Measurements from ENCODE around the gene TMEM131. TPM values are rescaled to one million over a fixed set of nuclear protein-coding genes. Genes with fewer than 3 reads are reported as not detected.
"Not testable (repeated sequence)": the region's sequence is repeated elsewhere in the genome, so short reads cannot be mapped to it uniquely, and the experiment has no call there.

Gene TMEM131
- total RNA-seq, 4 donors from 2014 or later = 24.1 to 44.6 (median 34.4) TPM

DNA sequence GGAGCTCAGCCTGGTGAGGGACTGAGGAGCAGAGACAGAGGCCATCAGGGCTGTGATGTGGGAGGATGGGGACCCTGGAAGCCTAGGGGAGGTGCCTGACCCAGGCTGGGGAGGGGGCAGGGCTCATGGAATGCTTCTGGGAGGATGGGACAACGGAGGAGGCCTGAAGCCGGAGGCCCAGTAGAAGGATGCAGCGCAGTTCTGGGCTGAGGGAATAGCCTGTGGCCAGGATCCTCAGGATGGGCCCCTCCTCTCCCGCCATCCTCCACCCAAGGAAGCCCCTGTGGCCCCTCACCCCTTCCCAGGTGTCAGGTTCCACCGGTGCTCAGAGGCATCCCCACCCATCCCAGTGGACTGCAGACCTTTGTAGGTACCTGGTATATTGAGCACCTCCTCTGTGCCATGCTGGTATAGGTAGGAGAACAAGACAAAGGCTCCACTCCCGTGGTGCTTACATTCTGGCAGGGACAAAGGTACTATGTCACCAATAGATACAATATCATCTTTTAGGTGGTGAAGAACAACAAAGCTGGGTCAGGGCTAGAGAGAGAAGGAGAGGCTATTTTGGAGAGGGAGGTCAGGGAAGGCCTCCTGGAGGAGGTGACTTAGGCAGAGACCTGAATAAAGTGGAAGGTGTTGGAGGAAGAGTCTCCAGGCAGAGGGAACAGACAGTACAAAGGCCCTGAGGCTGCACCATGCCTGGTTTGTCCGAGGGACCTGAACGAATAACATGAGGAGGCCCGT is 279.6 kb downstream of the TMEM131 start:
- TF ChIP-seq, protein P1, sequence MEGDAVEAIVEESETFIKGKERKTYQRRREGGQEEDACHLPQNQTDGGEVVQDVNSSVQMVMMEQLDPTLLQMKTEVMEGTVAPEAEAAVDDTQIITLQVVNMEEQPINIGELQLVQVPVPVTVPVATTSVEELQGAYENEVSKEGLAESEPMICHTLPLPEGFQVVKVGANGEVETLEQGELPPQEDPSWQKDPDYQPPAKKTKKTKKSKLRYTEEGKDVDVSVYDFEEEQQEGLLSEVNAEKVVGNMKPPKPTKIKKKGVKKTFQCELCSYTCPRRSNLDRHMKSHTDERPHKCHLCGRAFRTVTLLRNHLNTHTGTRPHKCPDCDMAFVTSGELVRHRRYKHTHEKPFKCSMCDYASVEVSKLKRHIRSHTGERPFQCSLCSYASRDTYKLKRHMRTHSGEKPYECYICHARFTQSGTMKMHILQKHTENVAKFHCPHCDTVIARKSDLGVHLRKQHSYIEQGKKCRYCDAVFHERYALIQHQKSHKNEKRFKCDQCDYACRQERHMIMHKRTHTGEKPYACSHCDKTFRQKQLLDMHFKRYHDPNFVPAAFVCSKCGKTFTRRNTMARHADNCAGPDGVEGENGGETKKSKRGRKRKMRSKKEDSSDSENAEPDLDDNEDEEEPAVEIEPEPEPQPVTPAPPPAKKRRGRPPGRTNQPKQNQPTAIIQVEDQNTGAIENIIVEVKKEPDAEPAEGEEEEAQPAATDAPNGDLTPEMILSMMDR (IDR thresholded peaks at IDR 0.05) = no peak
- no peak for DNase-seq (ENCODE audit: low spot score)
- no peak for ATAC-seq (ENCODE audit: low FRiP score)

DNA sequence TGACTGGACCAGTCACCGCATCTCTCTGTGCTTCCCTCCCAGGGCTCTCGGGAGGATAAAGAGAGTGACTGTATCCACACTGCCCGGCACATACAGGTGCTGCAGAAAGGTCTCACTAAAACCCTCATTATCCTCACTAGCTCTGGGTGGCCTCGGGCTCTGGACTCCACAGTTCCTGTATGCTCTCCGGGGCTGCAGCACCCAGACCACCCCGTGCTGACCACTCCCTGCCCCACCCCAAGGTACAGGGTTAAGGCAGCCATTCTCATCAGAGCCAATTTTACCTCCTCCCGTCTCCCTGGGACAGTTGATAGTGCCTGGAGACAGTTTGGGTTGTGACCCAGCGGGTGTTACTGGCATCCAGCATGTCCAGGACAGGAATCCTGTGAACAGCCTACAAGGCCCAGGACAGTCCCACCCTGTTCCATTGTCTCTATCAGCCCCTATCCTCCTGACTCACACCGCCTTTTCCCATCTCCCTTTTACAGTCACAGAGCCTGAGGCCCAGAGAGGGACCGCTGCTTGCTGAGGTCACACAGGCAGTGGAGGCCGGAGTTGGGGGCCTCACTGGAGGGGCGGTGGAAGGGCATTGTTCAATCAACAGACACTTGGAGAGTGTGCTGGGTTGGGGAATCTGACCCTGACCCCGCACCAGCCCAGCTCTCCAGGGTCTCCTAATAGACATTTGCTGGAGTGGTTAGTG is 280.6 kb downstream of the TMEM131 start:
- TF ChIP-seq, protein P1 (IDR thresholded peaks at IDR 0.05) = no peak
- DNase-seq (ENCODE audit: low spot score) (no peak), ATAC-seq (ENCODE audit: low FRiP score) (no peak)

DNA sequence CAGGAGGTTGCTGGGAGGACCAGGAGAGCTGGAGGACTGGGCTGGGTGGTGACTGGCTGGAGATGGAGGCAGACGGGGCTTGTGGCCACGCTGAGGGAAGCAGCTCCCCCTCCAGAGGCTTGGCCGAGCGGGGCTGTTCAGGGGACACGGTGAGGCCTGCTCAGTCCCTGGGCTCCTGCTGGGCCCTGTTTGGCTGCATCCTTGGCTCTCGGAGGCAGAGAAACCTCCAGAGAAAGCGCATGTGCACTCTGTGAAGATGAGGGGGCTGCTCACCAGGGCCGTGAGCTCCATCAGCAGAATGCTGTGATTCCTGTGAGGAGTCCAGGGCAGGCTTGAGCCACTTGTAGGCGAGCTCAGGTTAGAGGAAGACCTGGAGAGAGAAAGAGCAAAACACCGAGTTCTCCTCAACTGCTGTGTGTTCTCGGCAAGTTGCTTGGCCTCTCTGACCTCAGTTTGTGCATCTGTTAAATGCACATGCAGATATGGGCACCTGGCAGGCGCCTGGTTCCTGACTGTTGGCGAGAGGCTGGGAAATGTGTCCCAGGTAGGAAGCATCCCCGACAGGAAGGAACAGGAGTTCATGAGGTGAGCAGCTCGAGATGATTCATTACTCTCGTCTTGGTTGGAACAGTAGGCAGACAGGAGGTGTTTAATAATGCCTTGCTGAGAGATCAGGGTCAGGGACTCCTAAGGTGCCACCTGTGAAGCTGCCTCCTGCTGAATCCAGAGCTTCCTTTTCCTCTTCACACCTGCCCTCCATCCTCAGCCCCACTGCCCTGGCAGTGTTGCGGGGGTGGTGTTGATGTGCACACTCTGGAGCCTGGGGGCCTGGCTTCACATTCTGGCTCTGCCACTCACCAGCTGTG is 281.4 kb downstream of the TMEM131 start:
- TF ChIP-seq, protein P1 (IDR thresholded peaks at IDR 0.05) = no peak
- DNase-seq (ENCODE audit: low spot score) = no peak
- no peak for ATAC-seq (ENCODE audit: low FRiP score)

DNA sequence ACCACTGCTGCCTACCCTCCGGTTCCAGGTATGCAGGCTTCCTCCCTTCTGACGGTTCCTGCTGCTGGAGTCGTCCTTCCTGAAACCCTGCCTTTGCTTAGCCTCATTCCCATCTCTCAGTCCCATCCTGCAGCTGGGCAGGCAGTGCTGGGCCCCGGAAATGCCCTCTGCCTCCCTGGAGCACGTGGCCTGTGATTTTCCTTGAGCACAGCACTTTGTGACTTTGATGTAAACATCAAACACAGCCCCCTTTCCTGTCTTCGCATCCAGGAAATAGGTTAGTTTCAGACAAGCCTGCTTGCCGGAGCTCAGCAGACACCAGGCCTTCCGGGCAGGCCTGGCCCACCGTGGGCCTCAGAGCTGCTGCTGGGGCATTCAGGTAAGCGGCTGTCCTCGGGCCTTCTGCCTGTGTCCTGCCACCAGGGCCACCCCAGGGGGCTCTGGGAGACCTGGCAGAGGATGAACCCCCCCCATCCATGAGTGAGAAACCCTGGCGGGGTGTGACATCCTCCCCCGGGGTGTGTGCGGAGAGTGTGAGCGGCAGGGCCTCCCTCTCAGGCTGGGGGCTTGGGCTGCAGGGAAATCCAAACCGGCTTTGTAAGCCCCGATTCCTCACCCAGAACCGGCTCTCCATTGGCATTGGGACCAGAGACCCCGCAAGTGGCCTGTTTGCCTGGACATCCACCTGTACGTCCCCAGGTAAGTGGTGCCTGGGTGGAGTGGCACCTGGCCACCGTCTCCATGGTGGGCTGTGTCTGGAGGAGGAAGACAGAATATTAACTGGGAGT is 282.3 kb downstream of the TMEM131 start, which contains the start of gene ZAP70:
TSS of gene ZAP70 (plus strand) at position 281 of the 788 bp plus-strand sequence. CDS start 10,461 bp downstream, outside the sequence.
- ATAC-seq (ENCODE audit: low FRiP score) (no peak), DNase-seq (ENCODE audit: low spot score) (no peak)
- TF ChIP-seq, protein P1 (IDR thresholded peaks at IDR 0.05) = no peak

DNA sequence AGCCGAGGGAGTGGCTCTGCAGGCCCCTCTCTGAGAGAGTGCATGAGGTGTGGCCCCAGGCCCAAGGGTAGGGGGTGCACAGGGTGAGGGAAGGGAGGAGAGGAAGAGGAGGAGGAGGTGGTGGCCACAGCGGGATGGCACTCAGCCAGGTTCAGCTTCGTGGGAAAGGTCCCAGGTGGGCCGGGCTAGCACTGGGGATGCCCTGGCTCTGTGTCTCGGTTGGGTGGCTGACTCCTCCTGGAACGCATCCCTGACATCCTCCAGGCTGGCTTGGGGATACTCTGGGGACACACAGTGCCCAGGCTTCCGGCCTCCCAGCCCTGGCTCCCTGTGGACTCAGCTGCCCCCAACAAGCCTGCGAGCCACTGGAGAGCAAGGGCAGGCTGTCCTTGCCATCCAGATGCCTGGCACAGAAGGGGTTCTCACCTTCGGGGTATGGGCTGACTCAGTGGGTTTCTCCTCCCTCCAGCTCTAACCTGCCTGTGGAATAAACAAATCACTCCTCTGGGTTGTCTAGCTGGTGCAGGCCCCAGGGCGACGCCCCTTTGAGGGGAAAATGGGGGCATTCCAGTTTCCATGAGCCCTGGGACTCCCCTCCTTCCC is 283.0 kb downstream of the TMEM131 start:
- ATAC-seq (ENCODE audit: low FRiP score) (no peak), DNase-seq (ENCODE audit: low spot score) (no peak)
- TF ChIP-seq, protein P1 (IDR thresholded peaks at IDR 0.05) = no peak

DNA sequence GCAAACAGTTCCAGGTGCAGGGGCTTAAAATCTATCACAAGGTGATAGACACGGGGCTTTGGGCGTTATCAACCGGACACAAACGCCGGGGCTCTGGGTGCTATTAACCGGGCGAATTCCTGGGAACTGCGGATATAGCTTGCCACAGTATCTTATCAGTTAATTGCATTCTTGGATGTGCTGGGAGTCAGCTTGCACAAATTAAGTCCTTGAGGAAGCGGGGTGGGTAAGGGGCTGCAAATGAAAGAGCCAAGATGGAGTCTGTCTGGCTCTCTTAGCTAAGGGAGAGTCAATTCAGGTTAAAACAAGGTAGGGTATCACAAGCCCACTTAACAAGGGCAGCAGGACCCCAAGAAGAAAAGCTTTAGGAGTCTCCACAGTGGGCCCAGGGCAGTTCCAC is 283.6 kb downstream of the TMEM131 start:
- not testable (repeated sequence) for ATAC-seq (ENCODE audit: low FRiP score); DNase-seq (ENCODE audit: low spot score)

Measured in omental fat pad (tissue), 4 donors.